ENCODE data around the gene ZNF573. TPM values are rescaled to one million over a fixed set of nuclear protein-coding genes. Genes with fewer than 3 reads are reported as not detected.

The ZNF573 gene
- total and polyA plus RNA-seq, 2 experiments from 2014 or later = 4.2 to 4.5 TPM

DNA sequence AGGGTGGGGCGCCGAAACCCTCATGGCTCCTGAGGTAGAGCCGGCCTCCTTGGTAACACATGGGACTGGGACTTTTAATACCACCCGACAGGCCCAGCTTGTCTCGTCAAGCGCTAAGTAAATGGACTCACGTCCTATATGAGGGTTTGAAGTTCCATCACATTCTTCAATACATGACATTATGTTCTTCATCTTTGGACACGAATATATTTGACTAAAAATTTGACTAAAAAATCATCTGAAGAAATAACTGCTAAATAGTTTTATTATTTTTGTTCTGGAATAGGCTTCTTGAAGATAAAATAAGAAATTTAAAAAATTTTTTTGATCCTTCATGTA lies 59.5 kb downstream of the ZNF573 start:
- DNase-seq = no peak
- Histone ChIP-seq H3K9me2 (ENCODE audit: insufficient read depth) (no peaks in the 10 kb centered on the region), H3F3A (ENCODE audit: insufficient read depth) (no peaks in the 10 kb centered on the region), H2AFZ (peak overlapping the region; percentile 99), H3K4me3 (peak overlapping the region; percentile 95), H3K9ac (peak overlapping the region; percentile 88), H3K4me2 (ENCODE audit: unreplicated experiment) (peak overlapping the region; percentile 78), H4K20me1 (ENCODE audit: insufficient read depth) (no peaks in the 10 kb centered on the region), H3K27ac (no peak overlapping the region), H3K27me3 (replicated peaks; ENCODE audit: insufficient read depth) (no peaks in the 10 kb centered on the region), H3K9me3 (ENCODE audit: low read depth) (no peaks in the 10 kb centered on the region), H3K79me2 (ENCODE audit: insufficient read depth) (peaks cover 32% of the 10 kb centered on the region), H3K36me3 (ENCODE audit: low read depth) (0 out of 2 replicates have a peak, but pooled peaks cover 2% of the 10 kb centered on the region), H3K4me1 (ENCODE audit: insufficient read depth) (0 out of 2 replicates have a peak, but pooled peaks cover 7% of the 10 kb centered on the region)
- WGBS, 2 experiments (ENCODE audit: low coverage in 1 of 2, low lambda C conversion rate in 2 of 2, missing lambda C conversion rate in 2 of 2) = 4 to 5% methylated on average over 8 of the region's 8 CpGs
- in situ Hi-C loops (cut with MboI) = no loop called here
- TF ChIP-seq EZH2 (IDR thresholded peaks at IDR 0.05; ENCODE audit: insufficient read depth, poor library complexity, severe bottlenecking) (no peak), EZH2phosphoT487 (IDR thresholded peaks at IDR 0.05; ENCODE audit: insufficient read depth, low read depth) (no peak)

DNA sequence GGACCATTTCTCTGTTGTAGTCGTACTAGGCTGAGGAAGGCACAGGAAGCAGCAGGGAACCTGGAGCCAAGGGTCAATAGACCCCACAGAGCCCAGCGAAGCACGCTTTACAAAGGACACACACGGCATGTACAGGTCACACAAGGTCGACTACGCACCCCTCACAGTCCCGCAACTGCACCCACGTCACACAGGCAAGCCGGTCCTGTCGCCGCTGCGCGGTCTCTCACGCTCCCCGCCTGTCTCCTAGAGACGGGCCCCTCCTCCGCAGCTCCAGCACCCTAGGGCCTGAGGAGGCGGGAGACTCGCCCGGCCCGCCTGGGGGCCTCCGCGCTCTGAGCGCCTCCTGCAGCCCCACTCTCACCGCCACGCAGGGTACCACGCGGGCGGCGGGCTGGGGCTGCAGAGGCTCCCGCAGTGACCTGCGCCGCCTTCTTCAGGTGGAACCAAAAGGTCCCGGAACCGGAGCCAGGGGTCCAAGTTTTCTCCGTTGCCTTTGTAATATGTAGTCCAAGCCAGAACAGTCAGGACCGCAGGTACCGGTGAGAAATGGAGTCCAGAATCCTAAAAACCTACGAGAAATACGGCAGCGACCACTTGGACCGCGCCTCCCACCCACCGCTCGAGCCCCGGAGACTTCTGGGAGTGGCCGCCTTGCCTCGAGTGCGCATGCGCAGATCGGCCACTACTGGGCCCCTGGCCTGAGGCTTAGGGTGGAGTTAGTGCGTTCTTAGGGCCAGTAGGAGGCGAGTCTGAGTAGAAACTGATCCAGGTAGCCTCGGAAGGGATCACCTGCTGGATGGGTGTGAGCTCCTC lies 60.1 kb downstream of the ZNF573 start, which contains the start of gene ZNF607:
Gene ZNF607 (minus strand): TSS at position 651 of the 816 bp plus-strand sequence. CDS start 8,143 bp downstream, outside the sequence.
- no peaks in the 10 kb centered on the region for H4K20me1 ChIP-seq (ENCODE audit: insufficient read depth)
- peak within 1 kb of the TSS; percentile 78 for H3K4me2 ChIP-seq (ENCODE audit: unreplicated experiment)
- H3K9me2 ChIP-seq (ENCODE audit: insufficient read depth) = no peaks in the 10 kb centered on the region
- TF ChIP-seq EZH2phosphoT487 (IDR thresholded peaks at IDR 0.05; ENCODE audit: insufficient read depth, low read depth) (no peak), EZH2 (IDR thresholded peaks at IDR 0.05; ENCODE audit: insufficient read depth, poor library complexity, severe bottlenecking) (no peak)
- in situ Hi-C loops (cut with MboI) = no loop called here
- peak within 1 kb of the TSS; percentile 99 for H2AFZ ChIP-seq
- H3K4me1 ChIP-seq (ENCODE audit: insufficient read depth) = 0 out of 2 replicates have a peak, but pooled peaks cover 7% of the 10 kb centered on the region
- peak; percentile 95 for DNase-seq
- H3K36me3 ChIP-seq (ENCODE audit: low read depth) = 0 out of 2 replicates have a peak, but pooled peaks cover 6% of the 10 kb centered on the region
- no peaks in the 10 kb centered on the region for H3K9me3 ChIP-seq (ENCODE audit: low read depth)
- H3K9ac ChIP-seq = peak within 1 kb of the TSS; percentile 88
- no peaks in the 10 kb centered on the region for H3F3A ChIP-seq (ENCODE audit: insufficient read depth)
- peak within 1 kb of the TSS; percentile 95 for H3K4me3 ChIP-seq
- 1% methylated on average over 44 to 54 of the region's 54 CpGs for WGBS, 2 experiments (ENCODE audit: low coverage in 1 of 2, low lambda C conversion rate in 2 of 2, missing lambda C conversion rate in 2 of 2)
- peaks cover 32% of the 10 kb centered on the region for H3K79me2 ChIP-seq (ENCODE audit: insufficient read depth)
- peak within 1 kb of the TSS; percentile 44 for H3K27ac ChIP-seq
- no peaks in the 10 kb centered on the region for H3K27me3 ChIP-seq (replicated peaks; ENCODE audit: insufficient read depth)

- Histone ChIP-seq H3K4me3 (peak overlapping the region; percentile 95), H3K9me3 (ENCODE audit: low read depth) (no peaks in the 10 kb centered on the region), H3K36me3 (ENCODE audit: low read depth) (0 out of 2 replicates have a peak, but pooled peaks cover 6% of the 10 kb centered on the region), H3K27ac (no peak overlapping the region), H3F3A (ENCODE audit: insufficient read depth) (no peaks in the 10 kb centered on the region), H3K9me2 (ENCODE audit: insufficient read depth) (no peaks in the 10 kb centered on the region), H2AFZ (peak overlapping the region; percentile 99), H3K27me3 (replicated peaks; ENCODE audit: insufficient read depth) (no peaks in the 10 kb centered on the region), H3K4me1 (ENCODE audit: insufficient read depth) (0 out of 2 replicates have a peak, but pooled peaks cover 7% of the 10 kb centered on the region), H3K4me2 (ENCODE audit: unreplicated experiment) (peak overlapping the region; percentile 78), H3K9ac (peak overlapping the region; percentile 88), H4K20me1 (ENCODE audit: insufficient read depth) (no peaks in the 10 kb centered on the region), H3K79me2 (ENCODE audit: insufficient read depth) (peaks cover 35% of the 10 kb centered on the region)
- DNase-seq = no peak
- TF ChIP-seq EZH2phosphoT487 (IDR thresholded peaks at IDR 0.05; ENCODE audit: insufficient read depth, low read depth) (no peak), EZH2 (IDR thresholded peaks at IDR 0.05; ENCODE audit: insufficient read depth, poor library complexity, severe bottlenecking) (no peak)
- in situ Hi-C loops (cut with MboI) = no loop called here
- WGBS, 2 experiments (ENCODE audit: low coverage in 1 of 2, low lambda C conversion rate in 2 of 2, missing lambda C conversion rate in 2 of 2) = 66 to 67% methylated on average over 10 of the region's 10 CpGs
Observed at GRCh38 chr19:37718304-37718703, 61.1 kb downstream of the ZNF573 start.

DNA sequence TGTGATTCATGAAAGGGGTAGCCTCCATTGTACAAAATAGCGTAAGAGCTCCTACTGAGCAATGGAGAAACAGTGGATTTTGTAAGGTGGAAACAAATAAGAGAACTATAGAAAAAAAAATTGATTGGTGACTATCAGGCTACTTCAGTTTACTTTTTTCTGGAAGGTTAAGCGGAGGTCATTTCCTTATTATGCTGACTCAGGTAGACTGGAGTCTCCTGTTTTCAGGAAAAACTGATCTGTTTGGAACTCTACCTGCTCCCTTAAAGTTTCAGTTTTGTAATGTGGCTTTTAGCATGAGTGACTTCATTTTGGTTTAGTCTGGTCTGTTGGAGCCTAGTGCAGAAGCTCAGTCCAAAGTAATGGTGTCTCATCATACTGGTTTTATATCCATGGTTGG lies 63.2 kb downstream of the ZNF573 start:
- H3K9me2 ChIP-seq (ENCODE audit: insufficient read depth) = no peaks in the 10 kb centered on the region
- 0 out of 2 replicates have a peak, but pooled peaks cover 6% of the 10 kb centered on the region for H3K36me3 ChIP-seq (ENCODE audit: low read depth)
- no peak overlapping the region for H2AFZ ChIP-seq
- no peak overlapping the region for H3K4me3 ChIP-seq
- H3K27me3 ChIP-seq (replicated peaks; ENCODE audit: insufficient read depth) = no peaks in the 10 kb centered on the region
- no peak overlapping the region for H3K4me2 ChIP-seq (ENCODE audit: unreplicated experiment)
- 94 to 100% methylated on average over 2 of the region's 2 CpGs for whole genome bisulfite sequencing, 2 experiments (ENCODE audit: low coverage in 1 of 2, low lambda C conversion rate in 2 of 2, missing lambda C conversion rate in 2 of 2)
- no peak overlapping the region for H3K9ac ChIP-seq
- H3K4me1 ChIP-seq (ENCODE audit: insufficient read depth) = 0 out of 2 replicates have a peak, but pooled peaks cover 7% of the 10 kb centered on the region
- in situ Hi-C loops (cut with MboI) = no loop called here
- no peaks in the 10 kb centered on the region for H3K9me3 ChIP-seq (ENCODE audit: low read depth)
- H3F3A ChIP-seq (ENCODE audit: insufficient read depth) = no peaks in the 10 kb centered on the region
- TF ChIP-seq EZH2phosphoT487 (IDR thresholded peaks at IDR 0.05; ENCODE audit: insufficient read depth, low read depth) = no peak
- TF ChIP-seq EZH2 (IDR thresholded peaks at IDR 0.05; ENCODE audit: insufficient read depth, poor library complexity, severe bottlenecking) = no peak
- no peak overlapping the region for H3K27ac ChIP-seq
- no peak for DNase-seq
- peaks cover 40% of the 10 kb centered on the region for H3K79me2 ChIP-seq (ENCODE audit: insufficient read depth)
- no peaks in the 10 kb centered on the region for H4K20me1 ChIP-seq (ENCODE audit: insufficient read depth)

Measured in GM23248 (cell line).